NCI-H2081 (cell line): ENCODE data around the gene SEMA5A.

Experiments
- DNase-seq, 2 experiments: peaks; one replicate each; lab custom pipeline; 2025; lab: John Stamatoyannopoulos, UW

SEMA5A gene

GRCh38 chr5:9477537-9477936 is 68.3 kb downstream of the SEMA5A start:
- no peak for DNase-seq

GRCh38 chr5:9474219-9475002 is 71.5 kb downstream of the SEMA5A start:
- DNase-seq: no peak

- DNase-seq: no peak
These were observed 72.3 kb downstream of the SEMA5A start for GRCh38 chr5:9473624-9474023.

- no peak for DNase-seq
These were observed 75.5 kb downstream of the SEMA5A start for GRCh38 chr5:9470410-9470809.

- no peak for DNase-seq
These were observed 77.9 kb downstream of the SEMA5A start for GRCh38 chr5:9468060-9468388.

GRCh38 chr5:9467199-9468059 is 78.4 kb downstream of the SEMA5A start:
- no peak for DNase-seq

- no peak for DNase-seq
These were observed 79.2 kb downstream of the SEMA5A start for GRCh38 chr5:9466697-9467096.

- no peak for DNase-seq
These were observed 81.4 kb downstream of the SEMA5A start for GRCh38 chr5:9464478-9464877.

- DNase-seq: no peak
These were observed 83.8 kb downstream of the SEMA5A start for GRCh38 chr5:9462109-9462508.

- no peak for DNase-seq
These were observed 84.8 kb downstream of the SEMA5A start for GRCh38 chr5:9460885-9461645.

- no peak for DNase-seq
These were observed 89.3 kb downstream of the SEMA5A start for GRCh38 chr5:9456435-9457042.

- no peak for DNase-seq
These were observed 89.9 kb downstream of the SEMA5A start for GRCh38 chr5:9455826-9456434.

- DNase-seq: no peak
These were observed 91.4 kb downstream of the SEMA5A start for GRCh38 chr5:9454491-9454890.

- no peak for DNase-seq
These were observed 91.8 kb downstream of the SEMA5A start for GRCh38 chr5:9454012-9454481.

- no peak for DNase-seq
These were observed 92.3 kb downstream of the SEMA5A start for GRCh38 chr5:9453480-9454011.

GRCh38 chr5:9452181-9452580 is 93.7 kb downstream of the SEMA5A start:
- no peak for DNase-seq

GRCh38 chr5:9451037-9451436 is 94.8 kb downstream of the SEMA5A start:
- DNase-seq: peak in 1 of 2 experiments; percentile 28

GRCh38 chr5:9447691-9448090 is 98.2 kb downstream of the SEMA5A start:
- no peak for DNase-seq

GRCh38 chr5:9445826-9446388 is 100.0 kb downstream of the SEMA5A start:
- DNase-seq: no peak

- DNase-seq: no peak
These were observed 101.5 kb downstream of the SEMA5A start for GRCh38 chr5:9444346-9444745.

- DNase-seq: no peak
These were observed 104.3 kb downstream of the SEMA5A start for GRCh38 chr5:9441610-9442009.
